GM18498 (cell line): Measurements from ENCODE around the gene GABRR1.
A peak's percentile ranks its signal among the peaks of the same experiment; 100 is the strongest.
"Not testable (repeated sequence)": the region's sequence is repeated elsewhere in the genome, so short reads cannot be mapped to it uniquely, and the experiment has no call there.

Experiments used
- ATAC-seq: cut with Tn5 transposase; IDR thresholded peaks from one replicate; pipeline ENCODE4 v1.9.1; 2021; ENCODE audit warnings: mild to moderate bottlenecking, moderate library complexity; ENCODE audit not compliant: unreplicated experiment

Gene GABRR1

GRCh38 chr6:89217299-89217910, at the start of gene GABRR1:
TSS of gene GABRR1 (minus strand) at chr6:89217358. CDS start at chr6:89217322, 36 bp downstream.
- ATAC-seq = no peak

GRCh38 chr6:89264296-89264695, 47.1 kb upstream of the GABRR1 start:
- ATAC-seq = no peak

DNA sequence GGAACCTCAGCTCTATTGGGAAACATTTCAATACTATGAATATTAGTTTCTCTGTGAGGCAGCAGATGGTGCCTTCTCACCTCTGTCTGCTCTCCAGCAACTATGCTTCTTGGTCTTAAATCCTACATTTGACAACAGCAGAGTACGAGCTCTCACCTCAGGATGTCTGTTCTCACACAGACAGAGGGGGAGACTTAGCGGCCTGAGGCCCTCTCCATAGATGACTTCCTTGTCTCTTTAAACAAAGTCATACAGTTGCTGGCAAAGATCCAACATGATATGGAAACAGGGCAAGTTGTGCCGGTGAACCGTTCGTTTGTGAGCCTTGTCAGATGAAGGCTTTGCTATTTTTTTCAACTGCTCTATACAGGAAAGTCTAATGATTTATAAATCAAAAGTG, 43.7 kb upstream of the GABRR1 start:
- ATAC-seq = no peak

DNA sequence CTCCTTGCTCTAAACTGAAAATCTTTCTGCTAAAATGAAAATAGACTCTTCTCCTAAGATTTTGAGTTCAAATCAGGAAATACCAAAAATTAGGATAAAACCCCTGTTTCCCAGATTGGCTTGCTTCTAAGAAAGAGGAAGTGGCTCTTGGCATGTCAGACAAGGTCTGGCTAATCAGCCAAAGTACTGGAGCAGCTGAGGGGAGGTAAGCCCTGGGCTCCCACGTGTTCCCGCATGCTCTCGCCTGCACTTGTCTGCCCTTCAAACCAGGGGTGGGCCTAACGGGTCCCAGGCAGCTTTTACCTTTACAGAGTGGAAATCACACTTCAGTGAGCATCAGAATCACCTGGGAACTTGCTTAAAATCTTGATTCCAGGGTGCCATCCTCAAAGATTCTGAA, 43.2 kb upstream of the GABRR1 start:
- ATAC-seq = no peak

- ATAC-seq = peak; percentile 69
Observed at GRCh38 chr6:89258912-89259311, 41.8 kb upstream of the GABRR1 start.

GRCh38 chr6:89257781-89258180, 40.6 kb upstream of the GABRR1 start:
- ATAC-seq = no peak

DNA sequence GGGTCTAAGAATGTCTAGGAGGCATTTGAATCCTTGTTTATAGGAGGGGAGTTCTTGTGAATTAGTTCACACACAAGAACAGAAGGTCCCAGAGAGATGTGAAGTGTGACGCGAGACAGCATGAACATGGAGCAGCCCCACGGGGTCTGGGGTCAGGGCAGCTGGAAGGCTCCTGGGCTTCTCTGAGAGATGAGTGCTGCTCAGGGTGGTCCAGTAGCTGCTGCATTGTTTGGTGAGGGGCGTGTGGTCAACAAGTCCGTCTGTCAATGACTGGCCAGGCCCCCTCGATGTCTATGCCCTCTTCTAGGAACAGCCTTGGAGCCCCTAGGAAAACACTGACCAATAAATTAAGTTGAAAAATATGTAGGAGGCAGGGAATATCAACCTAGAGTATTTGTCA, 40.2 kb upstream of the GABRR1 start:
- ATAC-seq = no peak

GRCh38 chr6:89255417-89255816, 38.3 kb upstream of the GABRR1 start:
- ATAC-seq = no peak

DNA sequence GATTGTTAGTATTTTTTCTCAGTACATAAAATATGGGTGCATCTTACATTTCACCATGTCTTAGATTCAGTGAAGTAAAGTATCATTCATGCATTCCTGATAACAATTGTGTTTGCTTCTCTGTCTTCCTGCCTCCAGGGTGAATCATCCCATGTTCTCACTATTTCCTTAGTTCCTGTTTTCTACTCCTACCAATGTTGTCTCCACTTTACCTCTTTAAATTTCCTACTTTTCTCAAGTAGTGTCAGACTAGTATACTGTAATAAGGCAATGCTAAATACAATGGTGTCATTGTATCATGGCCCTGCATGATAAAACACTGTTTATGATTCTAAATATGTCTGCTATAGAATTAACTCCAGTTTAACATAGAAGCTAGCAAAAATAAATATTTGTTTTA, 37.4 kb upstream of the GABRR1 start:
- no peak for ATAC-seq

- no peak for ATAC-seq
Observed at GRCh38 chr6:89252907-89253306, 35.7 kb upstream of the GABRR1 start.

DNA sequence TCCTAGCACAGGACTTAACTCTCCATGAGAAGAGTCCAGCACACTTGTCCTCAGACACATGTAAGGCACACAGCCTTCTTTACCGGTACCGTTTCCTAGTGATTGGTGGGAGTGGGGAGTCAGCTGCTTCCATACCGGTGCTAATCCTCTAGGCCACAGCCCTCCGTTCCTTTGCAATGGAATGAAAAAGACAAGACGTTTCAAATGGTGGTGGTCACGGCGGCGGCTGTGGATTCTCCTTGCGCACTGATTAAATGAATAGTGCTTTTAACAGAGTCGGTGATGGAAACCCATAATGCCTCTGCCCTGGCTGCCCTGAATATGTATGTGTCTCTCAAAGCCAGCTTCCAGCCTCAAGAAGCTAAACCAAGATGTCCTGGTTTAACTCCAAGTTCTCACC, 34.8 kb upstream of the GABRR1 start:
- ATAC-seq = no peak

GRCh38 chr6:89251170-89251569, 34.0 kb upstream of the GABRR1 start:
- no peak for ATAC-seq

DNA sequence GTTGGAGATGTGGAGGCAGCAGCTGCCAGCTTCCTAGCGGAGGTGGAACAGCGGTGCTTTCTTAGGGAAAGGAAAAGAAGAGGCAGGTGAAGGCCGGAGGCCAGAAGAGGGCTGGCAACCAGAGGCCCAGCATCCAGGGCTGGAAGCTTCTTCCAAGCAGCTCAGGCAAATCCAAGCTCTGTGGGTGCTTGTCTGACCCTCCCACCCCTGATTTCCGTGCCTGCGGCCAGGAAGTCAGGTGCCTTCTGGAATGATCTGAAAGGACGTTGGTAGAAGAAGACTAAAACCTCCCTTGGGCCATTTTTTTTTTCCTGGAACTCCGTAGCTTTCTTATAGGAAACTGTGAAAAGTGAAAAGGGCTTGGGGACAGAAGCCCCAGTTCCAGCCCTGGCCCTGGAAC, 33.1 kb upstream of the GABRR1 start:
- no peak for ATAC-seq

GRCh38 chr6:89244241-89244985, 27.3 kb upstream of the GABRR1 start:
- peak; percentile 53 for ATAC-seq

DNA sequence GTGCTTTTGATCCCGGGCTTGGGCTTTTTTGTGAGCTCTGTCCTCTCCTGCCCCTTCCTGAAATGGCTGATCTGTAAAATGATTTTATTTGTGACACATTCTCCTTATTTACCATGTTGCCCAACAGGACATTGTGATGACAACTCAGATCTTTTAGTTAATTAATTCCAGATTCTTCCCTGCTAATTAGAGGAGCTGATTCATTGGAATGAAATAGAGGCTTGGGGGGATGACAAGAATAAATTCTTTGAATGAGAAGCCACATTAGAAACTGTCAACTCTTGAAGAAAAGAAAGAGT, 26.1 kb upstream of the GABRR1 start:
- ATAC-seq = no peak

DNA sequence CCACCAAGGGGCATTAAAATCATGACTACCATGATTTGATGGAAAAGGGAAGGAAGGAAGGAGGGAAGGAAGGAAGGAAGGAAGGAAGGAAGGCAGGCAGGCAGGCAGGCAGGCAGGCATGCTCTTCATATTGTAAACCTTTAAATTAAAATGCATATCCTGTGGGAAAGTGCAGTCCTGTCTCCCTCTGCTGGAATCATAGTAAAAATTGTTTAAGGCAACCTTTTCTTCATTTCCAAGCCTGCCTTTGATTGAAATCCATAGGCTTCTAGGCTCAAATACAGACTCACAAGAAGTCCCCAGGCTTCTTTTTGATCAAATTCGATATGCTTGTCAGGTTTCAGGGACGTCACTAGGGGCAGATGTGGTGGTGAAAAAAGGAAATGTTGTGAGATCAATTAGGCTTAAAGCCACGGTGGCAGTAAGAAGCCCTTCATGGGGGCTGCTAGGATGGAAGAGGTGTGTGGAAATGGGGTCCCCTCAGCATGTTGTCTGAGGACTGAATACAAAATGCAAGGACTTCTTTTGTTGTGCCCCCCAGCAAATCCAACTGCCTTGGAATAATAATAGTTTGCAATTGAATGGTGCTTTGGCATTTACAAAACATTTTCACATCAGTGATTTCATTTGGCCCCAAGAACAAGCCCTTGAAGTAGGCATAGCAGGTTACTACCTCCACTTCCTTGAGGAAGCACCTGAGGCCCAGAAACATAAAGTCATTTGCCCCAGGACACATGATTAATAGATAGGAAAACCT, 25.6 kb upstream of the GABRR1 start:
- ATAC-seq = no peak

DNA sequence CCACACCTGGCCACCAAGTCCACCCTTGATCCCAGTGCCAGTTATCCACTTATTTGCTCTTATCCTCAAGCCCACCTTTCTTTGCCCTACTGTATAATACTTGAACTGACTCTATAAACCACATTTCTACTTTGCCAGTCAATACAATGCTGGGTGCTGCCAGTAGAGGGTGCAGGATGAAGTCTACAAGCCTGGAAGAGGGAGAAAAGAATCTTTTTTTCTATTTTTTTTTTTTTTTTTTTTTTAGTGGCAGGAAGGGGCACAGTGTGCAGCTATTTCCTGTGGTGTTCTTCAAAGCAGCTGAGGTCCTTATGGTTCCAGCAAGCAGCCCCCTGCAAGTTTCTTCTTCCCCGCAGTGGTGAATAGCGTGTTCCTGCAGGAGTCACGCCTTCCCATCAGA, 22.2 kb upstream of the GABRR1 start:
- ATAC-seq = no peak

- ATAC-seq = no peak
Observed at GRCh38 chr6:89237158-89237557, 20.0 kb upstream of the GABRR1 start.

- ATAC-seq = not testable (repeated sequence)
Observed at GRCh38 chr6:89233605-89234004, 16.4 kb upstream of the GABRR1 start.

DNA sequence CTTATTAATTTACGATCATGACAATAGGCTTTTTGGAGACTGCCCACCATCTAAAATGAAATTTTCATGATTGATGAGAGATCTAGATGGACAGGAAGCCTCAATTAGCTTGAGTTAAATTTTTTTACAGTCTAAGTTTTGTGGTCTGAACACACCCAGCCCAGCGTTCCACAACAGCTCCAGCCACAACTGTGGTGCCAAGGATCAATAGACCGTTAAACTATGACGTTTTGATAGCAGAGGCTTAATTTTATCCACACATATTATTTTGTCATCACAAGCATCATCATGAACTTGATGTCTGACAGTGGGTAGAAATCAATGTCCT, 5.5 kb upstream of the GABRR1 start:
- no peak for ATAC-seq

DNA sequence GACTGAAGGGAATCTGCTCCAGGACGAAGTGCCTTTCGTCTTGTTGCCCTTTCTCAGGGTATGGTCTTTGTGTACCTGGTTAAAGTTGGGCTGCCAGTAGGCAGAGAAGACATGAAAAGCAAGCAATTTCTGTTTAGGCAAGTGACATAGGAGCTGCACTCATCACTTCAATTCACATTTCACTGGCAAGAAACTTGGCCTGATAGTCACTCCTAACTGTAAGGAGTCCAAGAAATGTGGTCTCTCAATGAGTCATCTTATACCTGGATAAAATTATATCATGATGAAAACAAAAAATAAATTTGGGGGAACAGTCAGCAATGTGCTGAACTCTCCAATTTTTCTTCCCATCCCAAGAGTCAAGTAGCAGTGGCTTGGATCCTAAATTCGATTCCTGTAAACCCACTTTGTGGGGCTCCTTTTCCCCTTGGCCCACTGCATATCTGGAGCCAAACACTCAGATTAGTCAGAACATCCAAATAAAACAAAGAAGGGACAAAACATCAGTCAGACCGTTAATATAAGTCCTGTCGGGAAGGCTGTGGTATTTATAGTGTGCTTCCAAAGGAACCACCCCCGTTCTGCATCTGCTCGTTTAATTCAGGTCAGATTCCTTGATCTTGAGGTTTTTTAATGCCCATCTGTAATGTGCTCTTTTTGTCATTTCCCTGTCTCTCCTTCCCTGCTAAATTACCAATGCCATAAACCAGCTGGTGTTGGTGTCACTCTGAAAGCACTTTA, 5.0 kb upstream of the GABRR1 start:
- ATAC-seq = no peak

DNA sequence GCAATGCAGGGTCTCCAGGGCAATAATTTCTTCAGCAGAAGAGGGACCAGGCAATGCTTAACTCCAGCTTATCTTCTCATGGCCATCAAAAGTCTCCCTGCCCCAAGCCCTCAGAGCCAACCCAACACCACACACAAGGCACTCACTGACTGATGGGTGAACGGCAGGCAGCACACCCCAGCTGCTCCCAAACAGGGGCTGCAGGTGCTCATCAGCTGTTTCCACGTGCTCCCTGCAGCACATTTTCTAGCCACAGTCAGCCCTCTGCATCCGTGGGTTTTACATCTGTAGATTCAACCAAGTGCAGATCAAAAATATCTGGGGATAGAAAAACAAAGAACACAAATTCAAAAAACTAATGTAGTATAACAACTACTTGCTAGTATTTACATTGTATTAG, 4.0 kb upstream of the GABRR1 start:
- ATAC-seq = no peak
